GM23248 (cell line): ENCODE results near the gene TFB2M.

Experiments
- EZH2 ChIP-seq: fragments of 200-600 bp; sonication (generic); IDR thresholded peaks from 2 replicates; pipeline ENCODE4 v1.6.1; 2018; ENCODE audit warnings: antibody characterized with exemption, mild to moderate bottlenecking; ENCODE audit not compliant: insufficient read depth, poor library complexity, severe bottlenecking
- EZH2phosphoT487 ChIP-seq: fragments of 200-600 bp; sonication (generic); IDR thresholded peaks from 2 replicates; pipeline ENCODE4 v1.6.1; 2018; ENCODE audit warnings: antibody characterized with exemption, moderate library complexity, mild to moderate bottlenecking, low read depth; ENCODE audit not compliant: insufficient read depth

GRCh38 chr1:246512635-246513034 is 53.4 kb downstream of the TFB2M start:
- no peak for TF ChIP-seq EZH2phosphoT487
- no peak for TF ChIP-seq EZH2
